Fibroblast of mammary gland (primary cell): ENCODE data around the gene ADPRH.
A peak's percentile ranks its signal among the peaks of the same experiment; 100 is the strongest.
"Not testable (repeated sequence)": the region's sequence is repeated elsewhere in the genome, so short reads cannot be mapped to it uniquely, and the experiment has no call there.

ENCODE experiments used
- DNase-seq: peaks from one replicate; pipeline ENCODE4 v3.0.0-alpha.2; 2010; ENCODE audit warnings: low read depth
- H3K4me3 ChIP-seq: 2 replicates; pipeline ENCODE4 v1.5.1; 2011; ENCODE audit warnings: low read depth, mild to moderate bottlenecking, low read length, moderate library complexity; ENCODE audit not compliant: control insufficient read depth
- TF ChIP-seq, protein P1 (sequence below): conservative IDR thresholded peaks from 2 replicates; pipeline ENCODE4 v1.5.1; 2011; ENCODE audit warnings: low read depth, low read length, inconsistent platforms; ENCODE audit not compliant: control insufficient read depth, insufficient read depth

ADPRH gene

DNA sequence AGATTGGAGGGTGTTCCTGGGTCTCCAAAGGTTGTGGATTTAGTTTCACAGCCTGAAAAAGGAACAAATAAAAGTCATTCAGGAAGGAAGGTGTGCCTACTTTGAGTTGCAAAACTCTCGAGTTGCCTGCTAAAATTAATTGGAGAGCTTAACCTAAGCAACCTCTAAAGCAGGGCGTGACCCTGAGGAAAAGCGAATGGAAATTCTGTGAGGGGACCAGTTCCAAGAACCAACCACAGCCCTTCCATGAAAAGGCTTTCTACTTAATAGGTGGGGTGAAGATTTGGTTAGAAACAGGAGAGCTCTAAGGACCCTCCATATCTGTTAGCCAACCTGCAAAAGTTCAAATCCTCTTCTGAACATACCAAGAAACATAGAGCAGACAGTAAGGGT, 21.4 kb upstream of the ADPRH start:
- no peak for DNase-seq
- H3K4me3 ChIP-seq = no peak overlapping the region
- TF ChIP-seq, protein P1, sequence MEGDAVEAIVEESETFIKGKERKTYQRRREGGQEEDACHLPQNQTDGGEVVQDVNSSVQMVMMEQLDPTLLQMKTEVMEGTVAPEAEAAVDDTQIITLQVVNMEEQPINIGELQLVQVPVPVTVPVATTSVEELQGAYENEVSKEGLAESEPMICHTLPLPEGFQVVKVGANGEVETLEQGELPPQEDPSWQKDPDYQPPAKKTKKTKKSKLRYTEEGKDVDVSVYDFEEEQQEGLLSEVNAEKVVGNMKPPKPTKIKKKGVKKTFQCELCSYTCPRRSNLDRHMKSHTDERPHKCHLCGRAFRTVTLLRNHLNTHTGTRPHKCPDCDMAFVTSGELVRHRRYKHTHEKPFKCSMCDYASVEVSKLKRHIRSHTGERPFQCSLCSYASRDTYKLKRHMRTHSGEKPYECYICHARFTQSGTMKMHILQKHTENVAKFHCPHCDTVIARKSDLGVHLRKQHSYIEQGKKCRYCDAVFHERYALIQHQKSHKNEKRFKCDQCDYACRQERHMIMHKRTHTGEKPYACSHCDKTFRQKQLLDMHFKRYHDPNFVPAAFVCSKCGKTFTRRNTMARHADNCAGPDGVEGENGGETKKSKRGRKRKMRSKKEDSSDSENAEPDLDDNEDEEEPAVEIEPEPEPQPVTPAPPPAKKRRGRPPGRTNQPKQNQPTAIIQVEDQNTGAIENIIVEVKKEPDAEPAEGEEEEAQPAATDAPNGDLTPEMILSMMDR = no peak

DNA sequence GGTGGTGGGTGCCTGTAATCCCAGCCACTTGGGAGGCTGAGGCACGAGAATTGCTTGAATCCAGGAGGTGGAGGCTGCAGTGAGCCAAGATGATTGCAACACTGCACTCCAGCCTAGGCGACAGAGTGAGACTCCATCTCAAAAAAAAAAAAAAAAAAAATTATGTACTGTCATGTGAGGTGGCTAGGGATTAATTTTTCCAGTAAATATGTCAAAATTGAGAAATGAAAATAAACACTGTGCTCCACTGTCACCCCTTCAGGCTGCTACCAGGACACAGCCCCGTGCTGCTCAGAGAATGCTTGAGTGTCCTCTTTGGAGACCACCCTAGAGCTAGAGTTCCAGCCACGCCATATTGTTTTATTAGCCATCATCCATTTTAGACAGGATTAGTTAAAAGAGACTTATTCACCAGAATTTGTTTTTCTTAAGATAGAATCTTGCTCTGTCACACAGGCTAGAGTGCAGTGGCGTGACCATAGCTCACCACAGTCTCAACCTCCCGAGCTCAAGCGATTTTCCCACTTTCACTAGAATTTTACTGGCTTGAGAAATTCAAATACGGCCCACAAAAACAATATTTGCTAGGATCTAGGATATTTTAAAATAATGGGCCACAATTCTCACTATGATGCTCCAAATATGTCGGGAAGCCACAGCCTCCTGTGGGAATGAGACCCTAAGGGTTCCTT, 20.5 kb upstream of the ADPRH start:
- no peak overlapping the region for H3K4me3 ChIP-seq
- DNase-seq = no peak
- TF ChIP-seq, protein P1 = no peak

DNA sequence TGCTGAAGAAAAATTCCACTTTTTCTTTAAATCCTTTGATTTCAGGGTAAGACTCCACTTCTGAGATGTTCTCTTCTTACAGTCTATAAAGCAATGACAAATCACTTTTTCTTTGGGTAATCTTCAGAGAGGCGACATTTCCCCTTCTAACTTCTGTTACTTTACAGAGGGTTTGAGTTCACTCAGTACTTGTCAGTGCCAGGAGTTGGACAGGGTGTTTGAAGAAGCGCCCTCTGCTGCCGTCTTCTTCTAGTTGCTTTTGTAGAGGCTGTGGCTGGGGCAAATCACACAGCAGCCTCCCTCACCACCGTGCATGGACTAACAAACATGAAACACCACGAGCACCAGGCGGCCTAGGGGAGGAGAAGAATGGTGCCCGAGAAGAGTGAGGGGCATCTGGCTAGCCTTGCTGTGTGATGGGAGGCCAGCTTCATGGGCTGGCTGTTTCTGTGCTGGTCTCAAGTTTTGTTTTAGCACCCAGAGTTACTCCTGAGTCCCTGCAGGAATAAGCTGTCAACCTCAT, 19.8 kb upstream of the ADPRH start, which contains the start of gene CD80:
Gene CD80 (minus strand): TSS at position 174 of the 523 bp plus-strand sequence. CDS start 1,886 bp downstream, outside the sequence.
- TF ChIP-seq, protein P1 = peak; percentile 40
- peak; percentile 52 for DNase-seq
- H3K4me3 ChIP-seq = no peak within 1 kb of the TSS

DNA sequence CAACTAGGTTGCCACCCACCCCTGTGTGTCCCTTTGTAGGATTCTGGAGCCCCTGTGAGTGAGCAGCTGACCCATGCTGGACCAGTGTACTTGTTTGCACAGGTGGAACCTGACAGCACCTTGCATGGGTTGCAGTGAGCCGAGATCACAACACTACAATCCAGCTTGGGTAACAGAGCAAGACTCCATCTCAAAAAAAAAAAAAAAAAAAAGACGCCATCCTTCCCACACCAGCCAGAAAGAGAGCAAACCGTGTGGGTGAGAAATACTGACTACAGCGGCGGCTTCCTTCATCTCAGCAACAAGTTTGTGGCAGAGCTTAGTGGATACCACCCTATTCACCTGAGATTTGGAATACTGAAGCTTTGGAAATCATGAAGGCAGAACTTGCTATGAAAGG, 19.1 kb upstream of the ADPRH start:
- TF ChIP-seq, protein P1 = no peak
- H3K4me3 ChIP-seq = no peak overlapping the region
- DNase-seq = no peak

DNA sequence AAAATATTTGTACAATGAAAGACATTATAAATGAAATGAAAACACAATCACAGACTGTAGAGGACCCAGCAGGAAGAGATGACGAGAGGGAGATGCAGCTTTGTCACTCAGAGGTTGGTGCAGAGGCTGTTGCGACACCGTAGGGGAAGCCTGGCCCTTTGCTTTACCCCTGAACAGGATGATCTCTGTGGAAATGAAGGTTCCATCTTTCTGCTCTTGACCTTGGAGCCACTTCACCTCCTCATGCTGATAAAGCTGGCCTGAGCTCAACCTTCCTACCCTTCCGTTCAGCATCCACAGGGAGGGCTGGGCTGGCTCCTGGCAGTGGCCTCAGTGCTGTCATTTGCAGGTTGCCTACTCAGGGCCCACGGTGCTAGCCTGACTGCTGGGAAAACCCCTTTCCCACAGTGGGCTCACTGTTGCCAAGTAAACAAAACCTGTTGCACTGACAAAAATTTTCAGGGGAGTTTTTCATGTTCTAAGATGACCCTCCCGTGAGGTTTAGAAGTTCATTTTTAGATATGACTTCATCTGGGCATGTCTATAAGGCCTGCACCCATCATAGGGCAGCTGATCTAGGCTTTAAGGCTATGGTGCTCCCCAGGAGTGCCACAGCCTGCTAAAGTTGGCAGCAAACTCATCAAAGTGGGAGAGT, 16.9 kb upstream of the ADPRH start:
- H3K4me3 ChIP-seq = no peak overlapping the region
- TF ChIP-seq, protein P1 = no peak
- DNase-seq = no peak

DNA sequence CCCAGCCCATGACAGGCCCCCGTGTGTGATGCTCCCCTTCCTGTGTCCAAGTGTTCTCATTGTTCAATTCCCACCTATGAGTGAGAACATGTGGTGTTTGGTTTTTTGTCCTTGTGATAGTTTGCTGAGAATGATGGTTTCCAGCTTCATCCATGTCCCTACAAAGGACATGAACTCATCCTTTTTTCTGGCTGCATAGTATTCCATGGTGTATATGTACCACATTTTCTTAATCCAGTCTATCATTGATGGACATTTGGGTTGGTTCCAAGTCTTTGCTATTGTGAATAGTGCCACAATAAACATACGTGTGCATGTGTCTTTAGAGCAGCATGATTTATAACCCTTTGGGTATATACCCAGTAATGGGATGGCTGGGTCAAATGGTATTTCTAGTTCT, 16.0 kb upstream of the ADPRH start:
- not testable (repeated sequence) for H3K4me3 ChIP-seq, DNase-seq

DNA sequence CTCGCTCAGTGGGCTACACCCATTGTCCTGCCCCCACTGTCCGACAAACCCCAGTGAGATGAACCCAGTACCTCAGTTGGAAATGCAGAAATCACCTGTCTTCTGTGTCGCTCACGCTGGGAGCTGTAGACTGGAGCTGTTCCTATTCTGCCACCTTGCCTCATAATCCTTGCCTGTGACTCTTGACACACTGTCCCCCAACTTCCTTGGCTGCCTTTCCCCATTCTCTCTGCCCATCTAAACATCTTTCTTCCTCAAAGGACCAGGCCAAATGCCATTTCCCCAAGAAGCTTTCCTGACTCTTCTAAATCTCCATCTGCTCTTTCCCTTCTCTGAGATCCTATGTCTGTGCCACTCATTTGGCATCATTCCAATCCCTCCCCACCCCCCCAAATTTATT, 10.1 kb upstream of the ADPRH start:
- no peak overlapping the region for H3K4me3 ChIP-seq
- TF ChIP-seq, protein P1 = no peak
- no peak for DNase-seq
